SK-N-MC (cell line): Measurements from ENCODE around the gene ELMO1.
A peak's percentile ranks its signal among the peaks of the same experiment; 100 is the strongest.

Source experiments
- EZH2 ChIP-seq: fragments of 200-600 bp; sonication (generic); IDR thresholded peaks from one replicate; pipeline ENCODE4 v1.6.1; 2017; ENCODE audit warnings: antibody characterized with exemption
- POLR2AphosphoS5 ChIP-seq: IDR thresholded peaks from 2 replicates; pipeline ENCODE4 v1.6.1; 2012; ENCODE audit warnings: mild to moderate bottlenecking, low read depth, low read length, borderline replicate concordance

- TF ChIP-seq POLR2AphosphoS5 (no peak), EZH2 (peak; percentile 79)
These were observed at the start of gene ELMO1 for GRCh38 chr7:37448636-37449361.
